T1000 (cell line): Measurements from ENCODE around the gene TMEM45B.
"Not testable (repeated sequence)": the region's sequence is repeated elsewhere in the genome, so short reads cannot be mapped to it uniquely, and the experiment has no call there.

Experiments used
- DNase-seq: peaks from one replicate; lab custom pipeline; 2025; ENCODE audit warnings: mixed read lengths; lab: John Stamatoyannopoulos, UW

The TMEM45B gene

DNA sequence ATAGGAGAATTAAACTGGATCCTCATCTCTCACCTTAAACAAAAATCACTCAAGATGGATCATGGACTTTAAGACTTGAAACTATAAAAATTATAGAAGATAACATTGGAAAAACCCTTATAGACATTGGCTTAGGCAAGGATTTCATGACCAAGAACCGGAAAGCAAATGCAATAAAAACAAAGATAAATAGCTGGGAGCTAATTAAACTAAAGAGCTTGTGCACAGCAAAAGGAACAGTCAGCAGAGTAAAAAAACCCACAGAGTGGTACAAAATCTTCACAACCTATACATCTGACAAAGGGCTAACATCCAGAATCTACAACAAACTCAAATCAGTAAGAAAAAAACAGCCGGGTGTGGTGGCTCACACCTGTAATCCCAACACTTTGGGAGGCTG, 7.4 kb upstream of the TMEM45B start:
- DNase-seq, result not testable (repeated sequence)

DNA sequence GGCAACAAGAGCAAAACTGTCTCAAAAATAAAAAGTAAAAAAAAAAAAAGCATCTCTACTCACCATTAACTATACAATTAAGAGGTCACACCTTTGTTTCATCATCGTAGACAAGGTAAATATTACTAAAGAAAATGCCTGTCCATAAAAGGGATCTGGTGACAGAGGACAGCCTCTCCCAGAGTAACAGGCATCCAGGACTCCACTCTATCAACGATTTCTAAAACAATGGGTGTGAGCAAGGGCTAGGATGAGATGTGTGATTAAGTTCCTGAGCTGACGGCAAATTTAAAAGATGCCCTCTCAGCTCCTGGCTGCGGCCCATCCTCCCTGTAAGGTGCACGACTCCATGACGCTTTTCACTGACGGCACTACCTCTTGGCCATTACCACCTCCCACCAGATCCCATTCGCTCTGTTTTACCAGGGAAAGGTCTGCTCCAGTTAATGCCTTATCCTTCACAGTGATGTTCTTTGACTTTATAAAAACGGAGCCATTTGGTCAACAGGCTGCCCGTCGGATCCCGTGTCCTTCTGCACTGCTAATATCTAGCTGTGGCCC, 2.3 kb upstream of the TMEM45B start:
- no peak for DNase-seq

DNA sequence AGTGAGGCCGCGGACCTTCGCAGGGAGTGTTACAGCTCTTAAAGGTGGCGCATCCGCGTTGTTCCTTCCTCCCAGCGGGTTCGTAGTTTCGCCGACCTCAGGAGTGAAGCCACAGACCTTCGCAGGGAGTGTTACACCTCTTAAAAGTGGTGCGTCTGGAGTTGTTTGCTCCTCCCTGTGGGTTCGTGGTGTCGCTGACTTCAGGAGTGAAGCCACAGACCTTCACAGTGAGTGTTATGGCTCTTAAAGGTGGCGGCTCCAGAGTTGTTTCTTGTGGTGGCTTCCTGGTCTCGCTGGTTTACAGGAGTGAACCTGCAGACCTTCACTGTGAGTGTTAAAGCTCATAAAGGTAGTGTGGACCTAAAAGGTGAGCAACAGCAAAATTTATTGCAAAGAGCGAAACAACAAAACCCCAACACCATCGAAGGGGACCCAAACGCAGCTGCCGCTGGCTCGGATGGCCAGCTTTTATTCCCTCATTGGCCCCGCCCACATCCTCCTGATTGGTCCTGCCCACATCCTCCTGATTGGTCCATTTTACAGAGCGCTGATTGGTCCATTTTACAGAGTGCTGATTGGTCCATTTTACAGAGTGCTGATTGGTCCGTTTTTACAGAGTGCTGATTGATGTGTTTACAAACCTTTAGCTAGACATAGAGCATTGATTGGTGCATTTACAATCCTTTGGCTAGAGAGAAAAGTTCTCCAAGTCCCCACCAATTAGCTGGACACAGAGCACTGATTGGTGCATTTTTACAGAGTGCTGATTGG, 1.2 kb upstream of the TMEM45B start:
- DNase-seq, result no peak

DNA sequence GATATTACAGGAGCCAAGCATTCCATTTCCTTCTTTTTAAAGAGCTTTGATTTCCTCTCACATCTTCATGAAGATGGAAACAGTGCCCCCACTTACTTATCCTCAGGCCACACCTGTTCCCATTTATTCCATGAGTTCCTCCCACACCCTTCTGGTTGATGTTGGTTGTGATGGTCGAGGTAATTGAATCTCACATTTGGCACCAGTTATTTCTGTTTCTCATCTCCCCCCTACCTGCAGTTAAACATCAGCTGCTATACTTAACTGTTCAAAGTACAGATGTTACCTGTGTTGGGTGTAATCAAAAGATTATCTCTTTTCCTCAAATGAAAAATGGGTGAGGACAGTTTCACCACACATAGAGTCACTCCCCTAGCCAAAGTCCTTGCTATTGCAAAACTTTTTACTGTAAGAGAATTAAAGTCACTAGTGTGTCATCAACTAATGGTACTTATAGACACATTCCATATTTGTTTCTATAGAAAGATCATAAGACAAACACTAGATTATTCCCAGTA, 1.9 kb downstream of the TMEM45B start:
- DNase-seq, result no peak

DNA sequence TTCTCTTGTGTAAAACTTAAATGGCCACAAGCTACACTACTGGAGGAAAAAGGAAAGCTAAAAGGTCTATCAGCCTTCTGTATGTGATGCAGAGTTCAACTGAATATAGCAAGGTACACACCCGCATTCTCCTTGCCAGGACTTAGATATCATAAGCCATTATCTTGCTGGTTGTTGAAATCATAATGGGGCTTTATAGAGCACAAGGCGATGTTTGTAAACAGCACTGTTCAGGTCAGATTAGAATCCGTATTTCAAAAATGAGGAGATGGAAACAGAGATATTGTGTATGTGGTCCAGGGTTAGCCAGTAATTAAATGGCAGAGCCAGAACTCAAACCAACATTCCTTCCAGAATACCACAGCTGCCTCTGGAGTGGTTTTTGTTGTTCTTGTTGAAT, 2.6 kb downstream of the TMEM45B start:
- not testable (repeated sequence) for DNase-seq

DNA sequence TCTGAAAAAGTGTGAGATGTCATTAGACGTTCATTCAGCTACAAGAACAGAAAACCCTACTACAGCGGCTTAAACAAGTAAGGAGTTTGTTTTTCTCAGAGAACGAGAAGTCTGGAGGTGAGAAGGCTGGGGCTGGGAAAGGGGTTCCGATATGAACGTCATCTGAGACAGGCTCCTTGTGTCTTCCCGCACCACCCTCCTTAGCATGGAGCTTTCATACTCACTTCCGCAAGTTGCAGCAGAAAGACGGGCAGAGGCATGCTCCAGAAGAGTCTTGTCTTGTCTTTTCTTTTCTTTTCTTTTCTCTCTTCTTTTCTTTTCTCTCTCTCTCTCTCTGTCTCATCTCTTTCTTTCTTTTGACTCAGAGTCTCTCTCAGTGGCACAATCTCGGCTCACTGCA, 3.6 kb downstream of the TMEM45B start:
- no peak for DNase-seq

DNA sequence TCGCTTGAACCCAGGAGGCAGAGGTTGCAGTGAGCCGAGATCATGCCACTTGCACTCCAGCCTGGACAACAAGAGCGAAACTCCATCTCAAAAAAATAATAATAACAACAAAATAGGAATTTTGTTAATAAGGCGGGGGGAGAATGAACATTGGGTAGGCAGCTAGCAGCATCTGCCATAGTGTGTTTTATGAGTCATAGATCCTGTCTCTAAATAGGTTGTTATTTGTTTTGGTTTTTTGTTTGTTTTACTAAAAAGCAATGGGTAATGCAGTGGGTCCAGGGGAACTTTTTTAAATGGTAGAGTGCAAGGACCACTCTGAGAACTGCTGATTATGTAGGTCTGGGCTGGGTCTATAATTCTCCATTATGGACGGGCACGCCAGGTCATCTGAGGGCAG, 4.6 kb downstream of the TMEM45B start:
- DNase-seq, result not testable (repeated sequence)

DNA sequence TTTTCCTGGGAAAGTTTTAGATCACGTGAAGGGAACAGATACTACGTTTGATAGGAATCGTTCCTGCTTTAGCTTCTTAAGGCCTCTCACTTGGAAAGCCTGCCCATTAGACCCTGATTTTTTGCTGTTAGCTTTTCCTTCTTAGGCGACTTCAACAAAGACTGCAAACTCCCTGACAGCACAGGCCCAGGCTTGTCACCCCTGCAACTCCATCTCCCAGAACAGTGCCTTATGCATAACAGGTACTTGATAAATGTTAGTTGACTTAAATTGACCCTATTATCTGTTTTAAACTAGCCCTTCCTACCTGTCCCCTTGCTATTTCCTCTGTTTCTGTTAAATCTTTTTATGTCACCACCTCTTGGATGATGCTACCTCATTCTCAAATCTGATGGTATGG, 7.6 kb downstream of the TMEM45B start:
- DNase-seq, result not testable (repeated sequence)

DNA sequence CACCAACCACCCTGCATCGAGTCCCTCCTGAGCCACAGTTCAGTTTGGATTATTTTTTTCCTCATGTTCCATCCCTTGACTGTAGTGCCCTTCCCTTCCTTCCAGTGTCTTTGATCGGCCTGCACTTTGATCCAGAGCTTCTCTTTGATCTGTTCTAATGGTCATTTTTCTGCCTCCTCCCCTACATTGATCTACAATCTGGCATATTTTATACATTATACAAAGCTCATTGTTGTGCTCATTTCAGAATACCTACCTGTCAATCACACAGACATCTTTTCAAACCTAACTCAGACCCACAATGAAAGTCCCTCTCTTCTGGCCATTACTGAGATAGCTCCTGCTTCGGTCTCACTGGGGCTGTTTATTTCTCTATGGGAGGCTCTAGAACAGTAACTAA, 8.2 kb downstream of the TMEM45B start:
- not testable (repeated sequence) for DNase-seq

DNA sequence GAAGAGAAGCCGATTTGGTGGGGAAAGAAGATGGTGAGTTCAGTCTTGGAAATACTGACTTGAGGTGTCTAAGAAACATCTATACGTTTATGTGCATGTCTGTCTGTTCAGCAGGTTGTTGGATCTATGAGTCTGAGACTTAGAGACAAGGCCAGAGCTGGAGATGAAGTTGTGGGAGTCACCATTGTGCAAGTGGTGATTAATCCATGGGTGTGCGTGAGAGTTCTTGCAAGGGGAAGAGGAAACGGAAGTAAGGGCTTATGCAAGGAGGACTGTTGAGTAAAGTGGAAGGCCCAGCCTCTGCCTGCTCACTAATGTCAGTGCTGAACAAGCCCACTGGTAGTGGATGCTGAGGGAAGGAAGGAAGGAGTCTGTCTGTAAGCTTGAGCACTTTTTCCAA, 9.7 kb downstream of the TMEM45B start:
- no peak for DNase-seq

DNA sequence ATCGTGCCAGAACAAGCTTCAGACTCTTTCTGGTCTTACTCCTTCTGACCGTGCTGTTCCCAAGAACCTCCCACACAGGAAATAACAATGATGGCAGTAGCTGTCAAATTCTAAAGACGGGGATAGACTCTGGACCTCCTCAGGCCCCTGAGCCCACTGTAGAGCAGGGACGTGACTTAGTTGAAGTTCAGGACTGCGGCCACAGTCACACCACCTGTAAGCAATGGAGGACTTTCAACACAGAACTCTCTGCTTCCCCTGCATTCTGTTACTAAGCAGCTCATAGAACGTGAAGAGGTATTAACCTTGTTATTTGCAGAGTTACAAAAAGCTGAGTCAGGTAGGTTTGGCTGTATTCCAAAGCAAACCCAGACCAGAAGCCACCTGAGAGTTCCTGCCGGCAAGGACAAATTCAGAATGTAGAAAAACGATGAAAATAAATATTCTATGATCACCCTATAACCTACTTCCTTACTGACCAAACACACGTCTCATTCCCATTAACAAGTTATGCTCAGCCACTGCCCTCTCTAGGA, 12.7 kb downstream of the TMEM45B start:
- DNase-seq, result no peak

DNA sequence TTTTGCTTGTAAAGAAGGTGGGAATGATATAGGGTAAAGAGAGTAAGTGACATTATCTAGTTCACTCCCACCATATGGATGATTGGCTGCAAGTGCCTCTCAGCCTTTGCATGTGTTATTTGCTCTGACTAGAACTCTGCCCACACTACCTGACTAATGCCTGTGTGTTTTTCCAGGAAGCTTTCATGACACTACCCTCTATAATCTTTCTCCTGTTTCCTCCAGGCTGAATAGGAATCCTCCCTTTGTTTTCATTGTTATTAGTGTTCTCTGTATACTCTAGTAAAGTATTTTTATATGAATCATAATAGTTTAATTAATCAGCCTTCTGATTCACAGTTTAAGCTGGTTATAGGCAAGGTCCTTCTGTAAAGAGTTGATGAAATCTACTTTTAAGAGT, 13.8 kb downstream of the TMEM45B start:
- not testable (repeated sequence) for DNase-seq

DNA sequence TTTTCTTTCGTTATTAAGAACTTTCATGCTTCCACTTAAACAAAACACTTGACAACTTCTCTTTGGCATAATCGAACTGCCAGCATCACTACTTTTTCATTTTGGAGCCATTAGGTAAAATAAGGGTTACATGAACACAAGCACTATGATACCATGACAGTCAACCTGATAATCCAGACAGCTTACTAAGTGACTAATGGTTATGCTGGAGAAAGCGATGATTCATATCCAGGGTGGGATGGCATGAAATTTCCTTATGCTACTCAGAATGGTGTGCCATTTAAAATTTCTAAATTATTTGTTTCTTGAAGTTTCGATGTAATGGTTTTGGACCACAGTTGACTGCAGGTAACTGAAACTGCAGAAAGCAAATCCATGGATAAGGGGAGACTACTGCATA, 15.6 kb downstream of the TMEM45B start:
- DNase-seq, result not testable (repeated sequence)

DNA sequence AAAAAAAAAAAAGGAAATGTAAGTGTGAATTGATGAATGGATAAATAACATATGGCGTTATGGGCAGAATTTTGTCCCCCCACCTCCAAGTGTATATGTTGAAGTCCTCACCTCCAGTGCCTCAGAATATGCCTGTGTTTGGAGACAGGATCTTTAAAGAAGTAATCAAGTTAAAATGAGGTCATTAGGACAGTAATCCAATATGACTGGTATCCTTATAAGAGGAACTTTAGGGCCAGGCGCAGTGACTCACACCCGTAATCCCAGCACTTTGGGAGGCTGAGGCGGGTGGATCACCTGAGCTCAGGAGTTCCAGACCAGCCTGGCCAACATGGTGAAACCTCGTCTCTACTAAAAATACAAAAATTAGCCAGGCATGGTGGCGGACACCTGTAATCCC, 17.6 kb downstream of the TMEM45B start:
- not testable (repeated sequence) for DNase-seq

DNA sequence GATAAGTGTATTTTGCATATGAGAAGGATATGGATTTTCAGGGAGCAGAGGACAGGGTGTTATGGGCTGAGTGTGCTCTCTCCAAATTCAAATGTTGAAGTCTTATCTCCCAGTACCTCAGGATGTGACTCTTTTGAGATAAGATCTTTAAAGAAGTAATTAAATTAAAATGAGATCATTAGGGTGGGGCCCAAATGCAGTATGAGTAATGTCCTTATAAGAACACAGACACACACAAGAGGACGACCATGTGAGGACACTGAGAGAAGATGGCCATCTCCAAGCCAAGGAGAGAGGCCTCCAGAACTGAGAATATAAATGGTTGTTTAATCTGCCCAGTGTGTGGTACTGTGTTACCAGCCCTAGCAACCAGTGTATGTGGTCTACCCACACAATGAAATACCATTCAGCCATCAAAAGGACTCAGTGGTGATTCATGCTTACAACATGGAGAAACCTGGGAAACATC, 20.8 kb downstream of the TMEM45B start:
- peak; percentile 5 for DNase-seq

DNA sequence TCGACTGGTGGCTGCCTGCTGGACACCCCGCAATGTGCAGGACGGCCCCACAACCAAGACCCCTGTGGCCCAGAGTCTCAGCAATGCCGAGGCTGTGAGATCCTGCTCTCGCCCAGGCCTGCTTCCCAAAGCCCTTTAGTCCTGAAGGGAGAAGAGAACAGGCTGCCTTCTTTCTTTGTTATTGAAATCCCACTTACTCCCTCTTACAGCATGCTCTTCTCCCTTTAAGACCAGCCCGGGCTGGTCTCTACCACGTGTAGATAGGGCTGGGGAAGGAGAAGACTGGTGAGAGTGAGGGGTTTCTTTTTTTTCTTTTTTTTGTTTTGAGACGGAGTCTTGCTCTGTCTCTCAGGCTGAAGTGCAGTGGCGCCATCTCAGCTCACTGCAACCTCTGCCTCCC, 21.3 kb downstream of the TMEM45B start:
- no peak for DNase-seq

DNA sequence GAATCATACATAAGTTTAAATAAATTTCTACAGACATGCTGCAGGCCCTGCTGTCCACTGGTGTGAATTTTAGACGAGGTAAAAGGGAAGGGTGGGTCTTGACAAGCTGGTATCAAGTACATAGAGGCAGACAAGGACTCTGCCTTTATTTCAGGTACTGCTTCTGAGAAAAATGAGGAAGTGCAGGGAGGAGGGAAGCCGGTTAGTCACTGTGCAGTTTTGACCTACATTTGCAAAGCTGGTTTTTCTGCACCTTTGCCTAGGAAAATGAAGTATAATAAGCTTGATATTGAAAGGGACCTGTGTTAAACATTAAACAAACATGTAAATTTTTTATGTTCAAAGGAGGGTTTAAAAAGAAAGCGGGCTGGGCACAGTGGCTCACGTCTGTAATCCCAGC, 24.6 kb downstream of the TMEM45B start:
- DNase-seq, result no peak

DNA sequence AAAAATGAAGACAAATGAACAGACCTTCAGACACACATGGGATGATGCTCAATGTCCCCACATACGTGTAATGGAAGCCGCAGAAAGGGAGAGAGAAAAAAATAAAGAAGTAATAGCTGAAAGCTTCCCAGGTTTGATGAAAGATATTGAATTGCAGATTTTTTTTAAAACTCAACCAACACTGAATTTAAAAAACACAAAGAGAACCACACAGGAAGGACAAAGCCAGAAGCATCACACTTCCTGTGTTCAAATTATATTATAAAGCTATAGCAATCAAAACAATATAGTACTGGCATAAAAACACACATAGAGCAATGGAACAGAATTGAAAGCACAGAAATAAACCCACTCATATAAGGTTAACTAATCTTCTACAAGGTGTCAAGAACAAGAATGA, 26.5 kb downstream of the TMEM45B start:
- no peak for DNase-seq

DNA sequence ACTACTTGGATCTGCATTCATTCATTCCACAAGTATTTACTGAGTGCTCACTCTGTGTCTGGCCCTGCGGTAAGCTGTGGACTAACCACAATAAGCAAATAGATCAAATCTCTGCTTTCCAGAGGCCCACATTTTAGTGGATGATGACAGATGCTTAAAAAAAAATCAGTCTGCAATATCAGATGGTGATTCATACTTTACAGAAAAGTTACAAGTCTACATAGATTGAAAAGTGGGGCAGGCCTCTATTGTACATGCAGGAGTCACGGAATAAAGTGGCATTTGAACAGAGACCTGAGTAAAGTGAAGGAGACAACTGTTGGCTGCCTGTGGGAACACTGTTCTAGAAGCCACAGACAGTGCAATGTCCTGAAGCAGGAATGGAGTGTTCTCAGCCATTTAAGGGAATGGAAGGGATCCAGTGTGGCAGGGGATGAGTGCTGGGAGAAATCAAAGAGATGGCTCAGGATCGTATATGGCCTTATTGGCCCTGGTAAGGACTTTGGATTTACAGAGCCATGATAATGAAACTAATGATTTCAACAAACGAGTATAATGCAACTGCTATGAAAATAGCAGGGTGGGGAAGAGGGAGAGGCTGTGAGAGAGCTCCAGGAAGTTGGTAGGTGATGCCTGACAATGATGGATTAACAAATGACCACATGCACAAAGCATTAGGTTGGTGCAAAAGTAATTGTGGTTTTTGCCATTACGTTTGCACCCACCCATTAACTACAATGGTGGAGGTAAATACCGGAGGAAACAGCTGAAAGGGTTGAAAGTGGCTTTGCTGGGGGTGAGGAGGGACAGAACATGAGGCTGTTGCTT, 31.1 kb downstream of the TMEM45B start:
- DNase-seq, result peak; percentile 41

DNA sequence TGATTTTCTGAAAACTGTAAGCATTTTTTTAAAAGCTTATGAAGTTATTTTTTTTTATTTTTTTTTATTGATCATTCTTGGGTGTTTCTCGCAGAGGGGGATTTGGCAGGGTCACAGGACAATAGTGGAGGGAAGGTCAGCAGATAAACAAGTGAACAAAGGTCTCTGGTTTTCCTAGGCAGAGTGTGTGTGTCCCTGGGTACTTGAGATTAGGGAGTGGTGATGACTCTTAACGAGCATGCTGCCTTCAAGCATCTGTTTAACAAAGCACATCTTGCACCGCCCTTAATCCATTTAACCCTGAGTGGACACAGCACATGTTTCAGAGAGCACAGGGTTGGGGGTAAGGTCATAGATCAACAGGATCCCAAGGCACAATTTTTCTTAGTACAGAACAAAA, 31.7 kb downstream of the TMEM45B start:
- DNase-seq, result not testable (repeated sequence)

DNA sequence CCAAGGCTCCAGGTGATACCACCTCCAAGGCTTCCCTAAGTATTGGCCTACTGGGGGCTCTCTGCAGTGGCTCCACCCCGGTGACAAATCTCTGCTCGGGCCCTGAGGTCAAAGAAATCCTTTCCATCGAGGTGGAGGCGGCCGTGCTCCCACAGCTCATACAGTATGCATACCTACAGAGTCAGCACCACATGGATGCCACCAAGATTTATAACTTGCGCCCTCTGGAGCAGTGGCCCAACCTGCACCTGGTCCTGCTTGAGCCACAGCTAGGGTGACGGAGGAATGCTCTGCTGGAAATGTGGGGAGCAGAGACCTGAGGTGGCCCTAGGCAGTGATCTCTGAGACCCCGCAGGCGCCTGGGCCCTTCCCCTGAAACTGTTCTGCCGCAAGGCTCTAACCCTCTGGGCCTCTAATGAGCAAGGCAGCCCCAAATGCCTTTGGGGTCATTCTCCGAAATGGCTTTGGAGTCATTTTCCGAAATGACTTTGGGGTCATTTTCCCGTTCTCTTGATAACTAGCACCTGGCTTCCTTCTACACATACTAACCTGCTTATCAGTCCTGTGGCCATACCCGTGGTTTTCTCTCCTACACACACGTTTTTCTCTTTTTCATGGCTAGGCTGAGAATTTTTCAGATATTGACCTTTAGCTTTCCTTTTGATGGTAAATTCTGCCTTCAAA, 33.9 kb downstream of the TMEM45B start:
- no peak for DNase-seq
